Neural crest cell (in vitro differentiated cells): ENCODE data around the gene FSHR. TPM values are rescaled to one million over a fixed set of nuclear protein-coding genes. Genes with fewer than 3 reads are reported as not detected.

ENCODE experiments used
- DNase-seq: peaks from one replicate; pipeline ENCODE4 v3.0.0; 2021; ENCODE audit warnings: low read depth, mixed read lengths, low spot score
- H3K27ac Mint-ChIP-seq: one replicate; pipeline ENCODE4 v1.8.0; 2021; ENCODE audit warnings: mild to moderate bottlenecking, mixed read lengths; ENCODE audit not compliant: unreplicated experiment
- H3K27me3 Mint-ChIP-seq: 2 replicates; pipeline ENCODE4 v1.8.0; 2021; ENCODE audit warnings: low read depth, mild to moderate bottlenecking, mixed read lengths
- H3K36me3 Mint-ChIP-seq: 2 replicates; pipeline ENCODE4 v1.8.0; 2021; ENCODE audit warnings: low read depth, mild to moderate bottlenecking, mixed read lengths
- H3K4me1 Mint-ChIP-seq: 2 replicates; pipeline ENCODE4 v1.8.0; 2021; ENCODE audit warnings: mixed read lengths
- H3K4me3 Mint-ChIP-seq: one replicate; pipeline ENCODE4 v1.8.0; 2021; ENCODE audit warnings: mild to moderate bottlenecking, mixed read lengths
- H3K9me3 Mint-ChIP-seq: 2 replicates; pipeline ENCODE4 v1.8.0; 2021; ENCODE audit warnings: mixed read lengths
- total RNA-seq: library from RNA; stranded (reverse); gene quantifications from 2 replicates; pipeline ENCODE4 v1.2.1, GENCODE V29; 2021
- TF ChIP-seq, protein P1 (sequence below): fragments of 200-600 bp; sonication (generic); conservative IDR thresholded peaks from 2 replicates; pipeline ENCODE4 v1.5.0; 2021; ENCODE audit warnings: antibody characterized with exemption, mild to moderate bottlenecking

Gene FSHR
- total RNA-seq, 1 donor from 2014 or later = not detected

DNA sequence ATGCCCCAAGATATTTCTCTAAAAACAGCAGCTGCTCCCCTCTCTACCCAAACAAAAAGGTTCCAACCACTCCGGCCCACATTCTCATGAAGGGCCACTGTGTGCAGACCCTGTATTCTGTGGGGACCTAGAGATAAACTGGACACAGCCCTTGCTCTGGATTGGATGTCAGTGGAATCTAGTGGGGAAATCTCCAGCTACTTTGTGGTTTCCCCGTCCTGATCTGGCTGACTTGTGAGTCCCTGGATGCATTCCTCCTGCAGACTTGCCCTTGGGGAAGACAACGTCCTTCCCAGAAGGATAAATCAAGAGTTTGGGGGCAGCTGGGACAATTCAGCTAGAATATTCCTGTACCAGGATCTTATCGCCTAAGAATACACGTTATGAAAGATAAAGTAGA lies 151.1 kb downstream of the FSHR start:
- Mint-ChIP-seq H3K4me3 (no peak overlapping the region), H3K4me1 (peaks cover 5% of the 10 kb centered on the region), H3K27me3 (no peaks in the 10 kb centered on the region), H3K9me3 (peaks cover 9% of the 10 kb centered on the region), H3K27ac (no peak overlapping the region), H3K36me3 (no peaks in the 10 kb centered on the region)
- TF ChIP-seq, protein P1, sequence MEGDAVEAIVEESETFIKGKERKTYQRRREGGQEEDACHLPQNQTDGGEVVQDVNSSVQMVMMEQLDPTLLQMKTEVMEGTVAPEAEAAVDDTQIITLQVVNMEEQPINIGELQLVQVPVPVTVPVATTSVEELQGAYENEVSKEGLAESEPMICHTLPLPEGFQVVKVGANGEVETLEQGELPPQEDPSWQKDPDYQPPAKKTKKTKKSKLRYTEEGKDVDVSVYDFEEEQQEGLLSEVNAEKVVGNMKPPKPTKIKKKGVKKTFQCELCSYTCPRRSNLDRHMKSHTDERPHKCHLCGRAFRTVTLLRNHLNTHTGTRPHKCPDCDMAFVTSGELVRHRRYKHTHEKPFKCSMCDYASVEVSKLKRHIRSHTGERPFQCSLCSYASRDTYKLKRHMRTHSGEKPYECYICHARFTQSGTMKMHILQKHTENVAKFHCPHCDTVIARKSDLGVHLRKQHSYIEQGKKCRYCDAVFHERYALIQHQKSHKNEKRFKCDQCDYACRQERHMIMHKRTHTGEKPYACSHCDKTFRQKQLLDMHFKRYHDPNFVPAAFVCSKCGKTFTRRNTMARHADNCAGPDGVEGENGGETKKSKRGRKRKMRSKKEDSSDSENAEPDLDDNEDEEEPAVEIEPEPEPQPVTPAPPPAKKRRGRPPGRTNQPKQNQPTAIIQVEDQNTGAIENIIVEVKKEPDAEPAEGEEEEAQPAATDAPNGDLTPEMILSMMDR = no peak
- DNase-seq = no peak

DNA sequence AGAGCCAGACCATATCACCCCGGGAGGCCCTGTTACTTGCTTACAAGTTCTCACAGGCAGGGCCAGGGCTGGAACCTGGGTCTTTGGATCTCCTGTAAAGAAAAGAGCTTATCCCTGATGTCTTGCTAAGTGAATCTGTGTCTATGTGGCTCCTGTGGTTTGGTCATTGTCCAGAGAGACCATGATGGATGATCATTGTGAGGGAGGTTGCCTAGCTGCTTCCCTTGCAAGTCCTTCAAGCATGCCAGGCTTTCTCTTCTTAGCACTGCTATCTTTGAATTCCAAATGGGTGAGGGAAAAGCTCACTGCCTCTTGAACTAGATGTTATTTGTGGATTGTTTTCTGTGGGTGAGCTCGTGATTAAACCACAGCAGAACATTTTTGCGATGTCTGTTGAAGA lies 151.6 kb downstream of the FSHR start:
- no peaks in the 10 kb centered on the region for H3K36me3 Mint-ChIP-seq
- H3K27me3 Mint-ChIP-seq = no peaks in the 10 kb centered on the region
- peaks cover 9% of the 10 kb centered on the region for H3K9me3 Mint-ChIP-seq
- no peak overlapping the region for H3K4me3 Mint-ChIP-seq
- TF ChIP-seq, protein P1 = no peak
- no peak overlapping the region for H3K27ac Mint-ChIP-seq
- H3K4me1 Mint-ChIP-seq = peaks cover 5% of the 10 kb centered on the region
- no peak for DNase-seq

DNA sequence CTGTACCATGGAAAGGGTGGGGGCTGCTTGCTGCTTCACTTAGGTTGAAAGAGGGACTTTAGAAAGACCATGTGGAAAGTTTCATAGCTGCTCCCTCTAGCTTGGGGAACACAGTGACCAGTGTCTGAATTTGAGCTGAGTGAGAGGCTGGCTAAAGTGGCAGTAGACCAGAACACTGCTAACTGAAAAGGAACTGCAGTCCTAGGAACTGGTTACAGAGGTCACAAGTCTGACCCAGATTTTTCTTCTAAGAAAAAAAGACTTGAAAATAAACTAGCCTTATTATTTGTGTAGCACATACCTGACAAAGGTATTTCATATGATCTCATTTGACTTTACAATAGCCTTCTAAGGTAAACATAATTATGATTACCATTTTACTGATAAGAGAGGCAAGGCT lies 153.6 kb downstream of the FSHR start:
- Mint-ChIP-seq H3K4me3 (no peak overlapping the region), H3K27me3 (no peaks in the 10 kb centered on the region), H3K27ac (no peak overlapping the region), H3K36me3 (no peaks in the 10 kb centered on the region), H3K9me3 (peaks cover 4% of the 10 kb centered on the region), H3K4me1 (peaks cover 5% of the 10 kb centered on the region)
- no peak for DNase-seq
- TF ChIP-seq, protein P1 = no peak

DNA sequence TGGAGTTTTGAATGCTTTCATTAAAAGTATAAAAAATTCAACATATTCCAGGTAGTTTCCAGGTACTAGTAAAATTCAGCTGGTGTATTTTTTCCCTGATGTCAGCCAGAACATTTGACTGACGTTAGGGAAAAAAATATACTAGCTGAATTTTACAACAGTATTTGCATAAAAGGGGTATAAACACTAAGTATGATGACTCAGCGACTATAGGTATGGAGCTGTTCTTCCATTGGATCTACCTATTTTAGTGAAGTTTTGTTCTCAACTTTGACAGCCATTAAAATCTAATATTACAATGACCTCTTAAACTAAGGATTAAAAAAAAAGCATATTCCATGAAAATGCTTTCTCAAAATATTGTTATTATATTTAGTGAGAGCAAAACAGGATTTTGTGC lies 155.9 kb downstream of the FSHR start:
- TF ChIP-seq, protein P1 = no peak
- peaks cover 5% of the 10 kb centered on the region for H3K4me1 Mint-ChIP-seq
- no peak overlapping the region for H3K27ac Mint-ChIP-seq
- no peaks in the 10 kb centered on the region for H3K36me3 Mint-ChIP-seq
- no peaks in the 10 kb centered on the region for H3K9me3 Mint-ChIP-seq
- H3K4me3 Mint-ChIP-seq = no peak overlapping the region
- no peaks in the 10 kb centered on the region for H3K27me3 Mint-ChIP-seq
- no peak for DNase-seq

DNA sequence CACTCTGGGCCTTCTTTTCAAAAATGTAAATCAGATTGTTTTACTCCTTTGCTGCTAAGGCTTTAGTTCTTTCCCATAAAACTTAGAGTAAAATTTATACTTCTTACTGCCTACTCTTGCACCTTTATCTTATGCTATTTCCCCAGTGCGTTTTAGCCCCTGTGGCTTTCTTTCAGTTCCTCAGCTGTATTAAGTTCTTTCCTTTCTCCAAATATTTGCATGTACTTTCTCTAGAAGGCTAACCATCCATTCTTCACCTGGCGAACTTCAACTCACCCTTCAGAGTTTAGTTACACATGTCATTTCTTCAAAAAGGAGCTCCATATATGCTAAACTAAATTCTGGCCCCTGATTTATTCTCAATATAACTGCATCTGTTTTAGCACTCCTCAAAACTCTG lies 160.7 kb downstream of the FSHR start:
- H3K27me3 Mint-ChIP-seq = no peaks in the 10 kb centered on the region
- H3K36me3 Mint-ChIP-seq = no peaks in the 10 kb centered on the region
- H3K4me1 Mint-ChIP-seq = no peaks in the 10 kb centered on the region
- no peaks in the 10 kb centered on the region for H3K9me3 Mint-ChIP-seq
- TF ChIP-seq, protein P1 = no peak
- DNase-seq = no peak
- no peak overlapping the region for H3K27ac Mint-ChIP-seq
- H3K4me3 Mint-ChIP-seq = no peak overlapping the region
